ENCODE measurements around the gene KRT83.

- TF ChIP-seq CTCF (IDR thresholded peaks at IDR 0.05; ENCODE audit: insufficient read depth, low read length) (no peak), POLR2AphosphoS5 (IDR thresholded peaks at IDR 0.05; ENCODE audit: low read depth) (no peak), REST (IDR thresholded peaks at IDR 0.05; ENCODE audit: insufficient replicate concordance, low read depth) (no peak), GABPA (IDR thresholded peaks at IDR 0.05; ENCODE audit: low read depth) (no peak)
These were observed 53.9 kb downstream of the KRT83 start for GRCh38 chr12:52267266-52267665.
